HTERT RPE-1 (cell line): ENCODE data around the gene OR6C74.

Source experiments
- in situ Hi-C: fragments of 300-500 bp; cut with MboI; formaldehyde crosslinking; loops from 4 replicates; pipeline ENCODE4 v1.14.3; 2020; ENCODE audit warnings: low sequenced_read_pairs

OR6C74 gene

DNA sequence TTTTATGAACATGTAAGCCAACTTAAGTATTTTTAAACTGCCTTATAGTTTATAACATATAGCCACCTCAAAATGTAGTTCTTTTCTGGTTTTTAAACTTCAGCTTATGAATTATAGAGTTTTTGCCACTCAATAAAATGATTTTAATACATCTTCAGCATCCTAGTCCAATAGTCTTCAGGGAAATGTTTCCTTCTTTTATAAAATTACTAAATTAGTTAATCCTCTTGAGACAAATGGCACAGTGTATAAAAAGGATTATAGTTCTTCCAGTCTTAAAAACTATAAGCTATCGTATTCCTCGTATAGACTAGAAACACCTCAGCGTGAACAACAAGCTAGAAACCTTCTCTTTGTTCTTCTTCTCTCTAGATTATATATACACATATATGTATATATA lies at the start of gene OR6C74:
OR6C74 (plus strand) TSS at position 301 of the 400 bp plus-strand sequence. CDS start 2,679 bp downstream, outside the sequence.
- in situ Hi-C loops = no loop called here

GRCh38 chr12:55220725-55221124 lies 23.7 kb upstream of the OR6C74 start, which contains the start of gene OR10A7:
TSS of gene OR10A7 (plus strand) at chr12:55221025. CDS start at chr12:55221025, 0 bp downstream.
- in situ Hi-C loops = no loop called here

DNA sequence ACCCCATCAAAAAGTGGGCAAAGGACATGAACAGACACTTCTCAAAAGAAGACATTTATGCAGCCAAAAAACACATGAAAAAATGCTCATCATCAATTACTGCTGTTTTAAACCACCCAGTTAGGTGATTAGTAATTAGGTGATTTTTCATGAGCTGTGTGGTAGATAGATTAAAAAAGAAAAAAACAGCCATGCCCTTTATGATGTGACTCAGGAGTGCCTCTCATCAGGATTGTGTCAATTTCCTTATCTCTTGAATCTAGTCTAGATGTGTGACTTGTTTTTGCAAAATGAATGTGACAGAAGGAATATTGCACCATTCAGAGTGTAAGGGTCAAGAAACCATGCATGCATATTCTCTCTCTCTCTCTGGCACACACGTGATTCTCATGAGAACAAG lies 17.9 kb upstream of the OR6C74 start:
- in situ Hi-C loops = no loop called here

GRCh38 chr12:55227643-55228042 lies 16.8 kb upstream of the OR6C74 start:
- in situ Hi-C loops = no loop called here

DNA sequence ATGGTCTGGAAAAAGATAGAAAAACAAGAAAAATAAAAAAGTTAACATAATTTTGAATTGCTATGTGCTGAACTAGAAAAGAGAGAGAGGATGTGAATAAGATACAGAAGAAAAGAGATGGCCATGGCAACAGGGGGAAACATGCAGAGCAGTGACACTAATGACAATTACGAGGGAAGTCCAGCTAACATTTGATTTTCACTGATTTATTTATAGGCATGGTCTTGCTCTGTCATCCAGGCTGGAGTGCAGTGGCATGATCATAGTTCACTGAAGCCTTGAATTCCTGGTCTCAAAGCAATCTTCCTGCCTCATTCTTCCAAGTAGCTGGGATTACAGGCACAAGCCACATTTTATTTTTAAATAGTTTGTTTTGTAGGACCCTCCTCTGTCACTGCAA lies 1.8 kb downstream of the OR6C74 start:
- in situ Hi-C loops = no loop called here

- in situ Hi-C loops = no loop called here
Measured at GRCh38 chr12:55250944-55251343, 6.5 kb downstream of the OR6C74 start.

DNA sequence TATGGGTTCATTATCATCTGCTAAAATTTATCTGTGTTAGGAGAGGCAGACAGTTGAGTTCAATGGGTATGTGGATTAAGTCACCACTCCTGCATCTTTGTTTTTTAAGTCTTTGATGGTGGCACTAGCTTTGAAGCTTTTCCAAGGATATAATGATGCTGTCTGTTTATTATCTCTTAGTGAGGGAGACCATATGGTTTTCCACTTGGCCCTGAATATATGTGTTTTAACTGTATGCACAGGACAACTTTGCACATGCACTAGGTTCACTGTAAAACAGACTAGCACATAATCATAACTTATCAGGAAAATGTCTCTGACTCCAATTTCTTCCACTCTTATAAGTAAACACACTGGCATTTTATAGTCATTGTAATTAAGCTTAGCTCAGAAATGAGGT lies 8.9 kb downstream of the OR6C74 start:
- in situ Hi-C loops = no loop called here

GRCh38 chr12:55256831-55257230 lies 12.4 kb downstream of the OR6C74 start:
- in situ Hi-C loops = no loop called here

DNA sequence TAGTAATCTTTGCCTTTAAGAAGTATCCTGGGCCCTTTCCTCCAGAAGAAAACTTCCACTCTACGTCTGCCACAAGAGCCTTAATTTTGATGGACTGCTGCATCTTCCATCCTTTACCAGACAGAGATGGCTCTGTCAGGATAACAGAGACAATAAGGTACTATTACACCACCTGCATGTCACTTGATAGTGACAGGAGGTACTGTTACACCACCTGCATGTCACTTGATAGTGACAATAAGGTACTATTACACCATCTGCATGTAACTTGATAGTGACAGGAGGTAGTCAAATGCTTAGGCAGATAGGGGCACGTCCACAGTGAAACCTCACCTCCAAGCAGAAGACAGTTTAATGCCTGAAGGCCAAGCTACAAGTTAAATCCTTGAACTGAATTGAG lies 13.9 kb downstream of the OR6C74 start:
- in situ Hi-C loops = no loop called here

DNA sequence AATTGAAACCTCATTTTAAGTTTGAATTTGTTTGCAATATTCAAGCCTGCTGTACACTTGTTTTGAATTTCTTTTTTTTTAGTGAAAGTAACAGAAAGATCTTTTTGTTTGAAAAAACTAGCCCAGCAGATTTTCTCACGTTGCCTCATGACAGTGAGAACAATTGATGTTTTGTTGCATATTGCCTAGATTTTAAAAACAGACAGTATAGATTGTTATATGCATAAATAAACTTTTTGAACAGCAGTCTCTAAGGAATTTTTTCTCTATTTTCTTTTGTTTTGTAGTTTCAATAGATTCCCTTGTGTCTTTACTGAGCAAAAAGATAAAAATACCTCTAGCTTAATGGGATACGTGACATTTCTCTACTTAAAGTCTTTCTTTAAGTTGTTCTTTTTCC lies 36.6 kb downstream of the OR6C74 start:
- in situ Hi-C loops = no loop called here

GRCh38 chr12:55289999-55290398 lies 45.6 kb downstream of the OR6C74 start:
- in situ Hi-C loops = no loop called here
